Stimulated activated CD8-positive, alpha-beta memory T cell treated with anti-CD3 and anti-CD28 coated beads, Interleukin-4, amount 100 ng/mL, for 4 hours (primary cell): Measurements from ENCODE around the gene CDK6.
A peak's percentile ranks its signal among the peaks of the same experiment; 100 is the strongest.
"Not testable (repeated sequence)": the region's sequence is repeated elsewhere in the genome, so short reads cannot be mapped to it uniquely, and the experiment has no call there.

Experiments used
- DNase-seq, 2 donors: peaks; one replicate each; pipeline ENCODE4 v3.0.0-alpha.2; 2020; ENCODE audit warnings: low read depth in 2 of 2, low spot score in 1 of 2

Gene CDK6

DNA sequence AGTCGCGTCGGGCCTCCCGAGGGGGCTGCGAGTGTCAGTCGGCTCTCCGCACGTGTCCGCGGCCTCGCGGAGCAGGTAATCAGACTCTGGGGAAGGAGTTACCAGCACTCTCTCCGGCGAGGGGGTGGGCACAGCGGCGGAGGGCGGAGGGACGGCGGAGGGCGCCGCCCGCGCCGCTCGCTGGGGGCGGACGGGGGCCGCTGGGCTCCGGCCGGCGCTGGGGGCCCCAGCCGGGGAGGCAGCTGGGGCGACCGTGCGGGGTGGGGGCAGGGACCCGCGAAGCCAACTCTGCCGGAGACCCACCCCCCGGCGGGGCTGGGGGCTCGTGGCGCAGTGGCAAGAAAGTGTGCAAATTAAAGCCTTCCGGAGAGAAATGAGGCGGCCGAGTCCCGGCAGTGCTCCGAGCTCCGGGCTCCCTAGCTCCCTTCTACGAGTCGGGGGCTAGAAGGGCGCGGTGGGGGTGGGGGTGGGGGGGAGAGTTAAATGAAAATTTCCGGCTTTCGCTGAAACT is at the start of gene CDK6:
CDK6 (minus strand) TSS at position 85 of the 511 bp plus-strand sequence. CDS start 3,250 bp downstream, outside the sequence.
- DNase-seq: peak; percentile 43 to 44

DNA sequence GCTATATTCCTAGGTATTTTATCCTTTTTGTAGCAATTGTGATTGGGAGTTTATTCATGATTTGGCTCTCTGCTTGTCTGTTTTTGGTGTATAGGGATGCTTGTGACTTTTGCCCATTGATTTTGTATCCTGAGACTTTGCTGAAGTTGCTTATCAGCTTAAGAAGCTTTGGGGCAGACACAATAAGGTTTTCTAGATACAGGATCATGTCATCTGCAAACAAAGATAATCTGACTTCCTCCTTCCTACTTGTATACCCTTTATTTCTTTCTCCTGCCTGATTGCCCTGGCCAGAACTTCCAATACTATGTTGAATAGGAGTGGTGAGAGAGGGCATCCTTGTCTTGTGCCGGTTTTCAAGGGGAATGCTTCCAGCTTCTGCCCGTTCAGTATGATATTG is 49.7 kb upstream of the CDK6 start:
- not testable (repeated sequence) for DNase-seq

DNA sequence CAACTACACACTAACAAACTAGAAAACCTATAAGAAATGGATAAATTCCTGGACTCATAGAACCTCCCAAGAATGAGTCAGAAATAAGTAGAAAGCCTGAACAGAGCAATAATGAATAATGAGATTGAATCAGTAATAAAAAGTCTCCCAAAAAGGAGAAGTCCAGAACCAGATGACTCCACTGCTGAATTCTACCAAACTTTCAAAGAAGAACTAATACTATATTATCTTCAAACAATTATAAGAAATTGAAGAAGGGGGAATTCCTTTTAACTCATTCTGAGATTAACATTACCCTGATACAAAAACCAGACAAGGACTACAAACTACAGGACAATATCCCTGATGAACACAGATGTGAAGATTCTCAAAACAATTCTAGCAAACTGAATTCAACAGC is 47.8 kb upstream of the CDK6 start:
- DNase-seq: no peak

DNA sequence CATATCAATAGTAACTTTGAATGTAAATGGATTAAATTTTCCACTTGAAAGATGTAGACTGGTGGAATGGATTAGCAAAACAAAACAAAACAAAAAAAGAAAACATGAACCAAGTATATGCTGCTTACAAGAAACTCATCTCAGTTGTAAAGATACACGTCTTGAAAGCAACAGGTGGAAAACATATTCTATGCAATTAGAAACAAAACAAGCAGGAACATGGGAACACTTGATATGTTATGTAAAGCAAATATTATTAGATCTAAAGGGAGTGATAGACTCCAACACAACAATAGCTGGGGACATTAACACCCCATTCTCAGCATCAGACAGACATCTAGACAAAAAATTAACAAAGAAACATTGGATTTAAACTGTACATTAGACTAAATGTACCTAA is 46.4 kb upstream of the CDK6 start:
- DNase-seq: no peak

DNA sequence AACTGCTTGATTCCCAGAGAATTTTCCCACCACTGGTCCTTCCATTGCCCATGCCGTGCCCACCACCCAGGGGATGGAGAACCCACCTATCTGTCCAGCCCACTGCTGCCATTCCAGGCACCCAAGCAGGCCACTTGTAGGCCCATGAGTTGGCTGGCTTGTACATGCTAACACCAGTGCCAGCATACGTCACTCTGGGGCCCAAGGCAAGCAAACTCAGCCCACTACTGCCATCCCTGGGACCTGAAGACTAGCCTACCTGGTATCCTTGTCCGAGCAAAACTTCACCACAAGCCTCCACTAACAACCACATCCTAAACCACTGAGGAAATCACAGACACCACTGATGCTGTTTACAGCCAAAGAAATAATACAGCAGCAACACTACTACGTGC is 44.7 kb upstream of the CDK6 start:
- no peak for DNase-seq

DNA sequence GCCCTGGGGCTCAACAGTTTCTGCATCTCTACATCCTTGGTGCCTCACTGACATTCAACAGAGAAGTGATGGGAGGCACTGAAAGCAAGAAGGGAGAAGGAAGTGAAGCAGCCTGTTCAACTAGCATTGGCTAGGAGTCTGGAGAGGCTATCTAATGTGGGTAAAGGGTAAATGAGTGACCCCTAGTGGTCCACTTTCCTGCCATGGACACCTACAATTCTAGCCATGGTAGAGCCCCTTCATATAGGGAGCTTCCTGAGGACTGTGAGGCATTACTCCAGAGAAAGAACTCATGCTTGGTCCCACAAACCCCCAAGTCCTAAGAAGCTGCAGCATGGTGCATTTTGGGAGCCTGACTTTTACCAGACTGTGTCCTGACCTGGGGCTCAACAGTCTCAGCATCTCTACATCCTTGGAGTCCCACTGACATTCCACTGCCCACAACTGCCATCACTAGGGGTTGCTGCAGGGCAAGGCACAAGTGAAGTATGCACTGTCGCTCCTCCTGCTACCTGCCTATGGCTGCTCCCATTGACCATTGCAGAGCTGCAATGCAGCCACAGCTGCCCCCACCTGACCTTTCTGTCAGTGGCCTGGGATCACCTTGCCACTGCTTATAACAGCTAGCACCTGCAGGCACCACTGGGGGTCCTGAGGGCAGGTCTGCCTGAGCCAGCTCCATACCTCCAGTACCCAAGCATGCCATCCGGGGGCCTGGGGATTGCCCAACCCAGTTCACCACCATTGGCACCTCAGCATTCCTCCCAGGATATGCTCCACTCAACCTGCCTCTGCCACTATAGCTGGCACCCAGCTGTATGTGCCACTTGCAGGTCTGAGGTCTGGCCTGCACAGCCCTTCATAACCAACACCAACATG is 44.1 kb upstream of the CDK6 start:
- no peak for DNase-seq

DNA sequence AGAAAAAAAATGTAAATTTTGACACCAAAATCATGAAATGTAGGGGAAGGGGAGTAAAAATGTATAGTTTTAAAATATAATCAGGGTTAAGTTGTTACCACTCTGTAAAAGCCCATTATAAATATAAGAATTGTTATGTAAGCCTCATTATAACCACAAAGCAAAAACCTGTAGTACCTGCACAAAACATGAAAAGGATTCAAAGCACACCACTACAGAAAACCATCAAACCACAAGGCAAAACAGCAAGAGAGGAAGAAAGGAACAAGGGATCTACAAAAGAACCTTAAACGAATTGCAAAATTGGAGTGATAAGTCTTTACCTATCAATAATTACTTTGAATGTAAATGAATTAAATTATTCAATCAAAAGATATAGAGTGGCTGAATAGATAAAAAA is 41.0 kb upstream of the CDK6 start:
- DNase-seq: no peak

DNA sequence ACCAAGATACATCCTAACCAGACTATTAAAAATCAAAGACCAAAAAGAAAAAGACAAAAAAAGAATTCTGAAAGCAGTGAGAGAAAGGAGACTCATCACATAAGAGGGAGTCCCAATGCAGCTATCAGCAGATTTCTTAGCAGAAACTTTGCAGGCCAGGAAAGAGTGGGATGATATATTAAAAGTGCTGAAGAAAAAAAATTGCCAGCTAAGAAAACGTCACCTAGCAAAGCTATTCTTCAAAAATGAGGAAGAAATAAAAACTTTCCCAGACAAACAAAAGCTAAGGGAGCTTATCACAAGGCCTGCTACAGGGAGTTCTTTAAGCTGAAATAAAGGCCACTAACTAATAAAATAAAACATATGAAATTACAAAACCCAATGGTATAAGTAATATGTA is 40.5 kb upstream of the CDK6 start:
- DNase-seq: no peak

DNA sequence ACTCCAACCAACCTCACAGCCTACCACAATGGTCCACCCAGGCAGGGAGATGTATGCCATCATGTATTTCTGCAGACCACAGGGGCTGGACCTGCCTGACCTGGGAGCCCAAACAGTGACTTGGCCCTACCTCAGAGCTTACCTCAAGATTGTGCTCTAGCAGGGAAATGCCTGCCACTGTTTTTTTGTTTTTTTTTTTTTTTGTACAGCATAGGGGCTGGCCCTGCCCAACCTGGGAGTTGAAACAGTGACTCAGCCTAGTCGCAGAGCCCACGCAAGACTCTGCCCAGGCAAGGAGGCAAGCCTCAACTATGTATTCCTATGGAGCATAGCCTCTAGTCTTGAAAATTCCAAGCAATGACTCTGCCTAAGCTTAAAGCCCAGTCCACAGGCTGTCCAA is 39.3 kb upstream of the CDK6 start:
- no peak for DNase-seq

DNA sequence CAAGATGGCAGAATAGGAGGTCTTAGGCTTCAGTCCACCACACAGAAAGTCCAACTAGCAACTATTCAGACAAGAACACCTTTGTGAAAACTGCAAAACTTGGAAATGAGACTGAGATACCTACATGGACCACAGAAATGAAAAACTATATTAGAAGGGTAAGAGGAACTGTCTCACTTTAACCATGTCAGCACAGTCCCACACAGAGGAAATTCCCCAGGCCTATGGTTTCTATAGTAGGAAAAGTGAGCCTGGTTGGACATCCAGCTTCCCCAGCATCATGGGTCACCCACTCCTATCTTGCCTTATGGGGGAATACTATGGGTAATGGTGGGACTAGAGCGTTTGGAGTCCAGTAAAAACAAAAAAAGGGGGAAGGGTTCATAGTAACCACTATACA is 38.8 kb upstream of the CDK6 start:
- no peak for DNase-seq

DNA sequence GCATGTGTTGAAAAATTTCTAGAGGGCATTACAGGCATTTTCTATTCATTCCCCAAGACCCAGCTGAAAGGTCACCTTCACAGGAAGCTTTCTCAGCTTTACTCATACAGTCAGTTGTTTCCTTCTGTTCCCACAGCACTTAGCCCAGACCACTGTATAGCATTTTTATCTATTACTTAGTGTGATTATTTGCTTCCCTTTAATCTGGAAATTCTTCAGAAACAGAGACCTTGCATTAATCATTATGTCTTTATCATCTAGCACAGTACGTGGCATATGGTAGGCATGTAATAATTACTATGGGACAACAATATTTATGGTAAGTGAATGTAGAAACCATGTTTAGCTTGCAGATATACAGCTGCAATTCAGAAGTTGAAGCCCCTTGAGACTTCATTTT is 38.2 kb upstream of the CDK6 start:
- DNase-seq: no peak

DNA sequence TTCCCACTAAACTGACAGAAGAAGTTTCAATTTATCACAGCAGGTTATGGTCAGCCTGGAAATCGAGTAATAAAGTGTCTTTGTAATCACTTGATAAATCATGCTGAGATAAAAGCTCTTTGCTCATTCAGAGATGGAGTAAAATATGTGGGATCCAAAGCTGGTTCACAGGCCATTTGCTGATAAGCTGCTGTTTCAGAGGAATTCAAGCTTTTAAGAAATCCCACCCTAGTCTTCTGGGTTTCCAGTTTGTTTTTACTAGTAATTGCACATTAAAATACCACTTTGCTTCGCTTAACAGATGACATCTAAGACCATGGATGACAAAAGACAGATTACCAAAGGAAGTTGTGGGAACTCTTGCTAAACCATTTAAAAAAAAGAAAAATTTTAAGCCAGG is 37.4 kb upstream of the CDK6 start:
- no peak for DNase-seq

DNA sequence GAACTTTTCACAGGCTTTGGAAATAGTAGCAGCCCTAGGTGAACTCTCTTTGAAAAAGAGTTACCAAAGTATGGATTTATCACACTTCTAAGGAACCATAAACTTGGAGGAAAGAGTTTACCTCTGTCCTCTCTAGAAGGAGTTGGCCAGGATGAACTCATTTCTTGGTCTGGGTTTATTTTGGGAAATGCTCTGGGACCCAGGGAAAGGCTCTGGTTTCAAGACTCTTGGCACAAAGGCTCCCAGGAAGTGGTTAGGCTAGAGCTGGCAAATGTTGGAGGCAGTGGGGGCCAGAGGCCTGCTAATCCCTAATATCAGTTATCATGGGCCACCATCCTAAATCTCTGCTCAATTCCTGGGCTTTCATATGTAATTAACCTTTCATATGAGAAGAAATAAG is 36.3 kb upstream of the CDK6 start:
- no peak for DNase-seq

DNA sequence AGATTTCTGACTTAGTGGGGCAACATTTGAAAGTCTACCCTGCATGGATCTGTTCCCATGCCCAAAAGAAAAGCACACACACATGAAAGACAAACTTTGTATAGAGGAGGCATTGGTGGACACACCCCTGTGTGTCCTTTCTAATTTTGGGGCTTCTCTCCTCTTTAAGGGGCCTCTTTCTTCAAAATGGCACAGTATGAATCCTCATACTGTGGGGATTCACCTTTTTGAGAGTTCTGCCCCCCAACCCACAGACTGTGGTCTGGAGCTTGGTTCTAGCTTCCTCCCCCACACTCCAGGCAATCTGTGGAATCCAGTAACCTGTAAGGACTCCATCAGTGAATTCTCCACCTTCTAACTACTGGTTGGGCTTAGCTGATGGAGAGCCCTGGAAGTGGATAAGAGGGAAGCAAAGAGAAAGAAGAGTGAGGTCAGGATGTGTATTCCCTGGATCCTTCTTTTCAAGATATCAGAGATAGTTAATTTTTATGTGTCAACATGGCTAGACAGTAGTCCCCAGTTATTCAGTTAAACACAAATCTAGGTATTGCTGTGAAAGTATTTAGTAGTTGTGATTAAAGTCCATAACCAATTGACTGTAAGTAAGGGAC is 32.4 kb upstream of the CDK6 start:
- DNase-seq: no peak

DNA sequence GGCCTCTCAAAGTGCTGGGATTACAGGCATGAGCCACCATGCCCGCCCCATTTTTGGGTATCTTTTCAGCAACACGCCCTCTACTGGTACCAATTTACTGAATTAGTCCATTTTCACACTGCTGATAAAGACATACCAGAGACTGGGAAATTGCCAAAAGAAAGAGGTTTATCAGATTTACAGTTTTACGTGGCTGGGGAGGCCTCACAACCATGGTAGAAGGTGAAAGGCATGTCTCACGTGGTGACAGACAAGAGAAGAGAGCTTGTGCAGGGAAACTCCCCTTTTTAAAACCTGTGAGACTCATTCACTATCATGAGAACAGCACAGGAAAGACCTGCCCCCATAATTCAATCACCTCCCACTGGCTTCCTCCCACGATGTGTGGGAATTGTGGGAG is 27.8 kb upstream of the CDK6 start:
- DNase-seq: not testable (repeated sequence)

DNA sequence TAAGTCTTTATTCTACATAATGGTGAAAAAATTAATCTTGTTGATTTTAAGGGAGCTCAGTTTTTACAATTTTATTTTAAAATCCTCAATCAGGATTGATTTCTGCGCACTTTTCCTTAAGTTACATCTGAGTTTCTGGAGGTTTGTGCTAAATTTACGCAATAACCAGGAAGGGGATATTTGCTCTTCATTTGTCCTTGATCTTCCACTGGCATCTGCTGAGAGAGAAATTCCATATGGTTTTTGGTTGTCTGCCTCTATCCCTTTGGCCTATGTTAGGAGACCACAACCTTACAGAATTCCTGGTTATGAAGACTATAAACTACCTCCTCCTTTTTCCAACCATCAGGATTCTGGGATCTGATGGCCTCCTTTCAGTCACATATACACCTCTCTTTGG is 20.1 kb upstream of the CDK6 start:
- no peak for DNase-seq

DNA sequence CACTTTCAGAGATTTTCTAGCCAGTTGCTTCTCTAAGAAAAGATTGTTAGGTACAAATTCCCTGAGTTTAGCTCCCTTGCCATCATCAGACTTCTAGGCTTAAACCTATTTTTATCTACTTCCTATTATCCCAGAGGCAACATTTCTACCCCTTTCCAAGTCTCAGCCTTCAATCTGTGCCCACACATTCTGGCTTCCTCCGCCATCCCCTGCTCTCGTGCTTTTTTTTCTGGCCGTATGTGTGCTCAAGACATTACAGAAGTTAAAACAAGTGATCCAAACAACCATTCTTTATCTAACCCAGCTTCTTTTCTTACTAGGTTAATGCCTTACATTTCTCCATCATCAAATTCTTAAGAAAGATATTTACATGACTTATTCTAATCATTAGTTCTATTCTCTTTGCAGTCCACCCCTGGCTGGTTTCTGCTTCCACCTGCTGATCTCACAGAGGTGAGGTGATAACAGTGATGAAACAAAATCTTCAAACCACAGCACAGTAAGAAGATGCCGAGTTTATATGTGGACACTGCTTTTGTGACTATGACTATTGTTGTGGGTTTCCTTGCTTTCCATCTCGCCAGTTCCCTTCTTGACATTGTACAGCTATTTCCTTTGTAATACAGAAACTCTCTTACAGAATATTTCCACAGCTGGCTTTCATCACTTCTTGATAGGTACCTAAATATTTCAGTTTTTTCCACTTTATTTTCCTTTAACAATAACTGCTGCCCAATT is 18.3 kb upstream of the CDK6 start:
- no peak for DNase-seq

DNA sequence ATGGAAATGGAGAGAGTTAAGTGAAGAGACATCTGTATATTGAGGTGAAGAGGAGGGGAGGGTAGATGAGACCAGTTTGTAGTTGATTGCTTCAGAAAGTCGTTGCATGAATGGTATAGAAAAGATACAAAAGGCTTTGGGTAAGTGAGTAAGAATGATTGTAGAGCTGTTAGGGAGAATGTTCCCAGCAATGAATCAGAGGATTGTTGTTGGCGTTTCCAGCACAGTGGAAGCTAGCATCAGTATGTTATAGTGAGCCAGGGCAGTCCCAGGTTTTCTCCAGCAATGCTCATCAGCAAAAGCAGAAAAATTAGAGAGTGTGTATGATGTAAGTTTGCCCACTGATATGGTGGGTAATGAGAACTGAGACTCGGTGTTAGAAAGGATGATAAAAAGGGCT is 15.4 kb upstream of the CDK6 start:
- DNase-seq: no peak

DNA sequence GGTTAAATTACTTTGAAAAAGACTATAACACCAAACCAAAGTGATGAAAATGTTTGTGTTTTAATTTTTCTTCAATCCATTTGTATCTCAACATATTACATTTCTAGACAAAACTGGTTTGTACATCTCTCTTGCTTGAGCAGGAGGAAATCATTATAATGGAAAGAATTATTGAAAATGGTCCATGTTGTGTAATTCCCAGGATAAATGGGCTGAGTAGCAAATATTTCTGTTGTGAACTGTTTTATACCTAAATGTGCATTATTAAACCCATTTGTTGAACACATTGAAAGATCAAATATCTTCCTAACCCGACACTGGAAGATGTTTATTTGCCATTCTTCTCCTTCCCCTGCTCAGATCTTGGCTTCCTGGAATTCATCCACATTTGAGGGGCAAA is 14.1 kb upstream of the CDK6 start:
- no peak for DNase-seq

DNA sequence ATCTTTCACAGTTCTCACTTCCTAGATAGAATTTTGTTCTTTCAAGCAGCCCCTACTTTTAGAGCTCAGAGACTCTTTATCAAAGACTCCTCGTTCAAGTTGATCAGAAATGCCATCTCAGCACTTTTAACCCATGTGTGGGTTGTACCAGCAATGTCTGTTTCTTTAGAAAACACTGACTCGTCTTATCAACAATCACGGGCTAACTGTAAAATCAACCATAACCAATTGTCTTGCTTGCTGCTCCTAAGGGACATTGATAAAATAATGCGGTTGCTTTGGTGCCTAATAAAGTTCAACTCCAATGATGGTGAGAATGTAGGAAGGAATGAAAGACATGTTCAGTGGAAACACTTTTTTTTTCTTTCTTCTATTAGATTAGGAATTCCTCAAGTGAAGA is 12.9 kb upstream of the CDK6 start:
- no peak for DNase-seq

DNA sequence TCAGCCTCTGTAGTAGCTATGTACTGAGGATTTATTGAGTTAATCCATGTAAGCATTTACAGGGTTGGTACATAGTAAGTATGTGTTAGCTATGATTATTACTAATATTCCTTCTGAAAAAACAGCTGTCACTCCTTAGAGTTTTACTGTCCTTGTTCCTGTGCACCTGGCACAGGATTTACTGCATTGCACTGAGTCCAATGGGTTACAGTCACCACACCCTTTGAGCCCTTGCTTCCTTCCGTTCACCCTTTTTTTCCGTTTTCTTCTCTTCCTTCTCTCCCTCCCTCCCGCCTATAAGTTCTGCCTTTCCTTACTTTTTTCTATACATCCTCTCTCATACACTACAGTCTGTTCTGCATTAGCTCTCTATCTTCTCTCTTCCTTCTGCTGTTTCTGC is 12.5 kb upstream of the CDK6 start:
- no peak for DNase-seq

DNA sequence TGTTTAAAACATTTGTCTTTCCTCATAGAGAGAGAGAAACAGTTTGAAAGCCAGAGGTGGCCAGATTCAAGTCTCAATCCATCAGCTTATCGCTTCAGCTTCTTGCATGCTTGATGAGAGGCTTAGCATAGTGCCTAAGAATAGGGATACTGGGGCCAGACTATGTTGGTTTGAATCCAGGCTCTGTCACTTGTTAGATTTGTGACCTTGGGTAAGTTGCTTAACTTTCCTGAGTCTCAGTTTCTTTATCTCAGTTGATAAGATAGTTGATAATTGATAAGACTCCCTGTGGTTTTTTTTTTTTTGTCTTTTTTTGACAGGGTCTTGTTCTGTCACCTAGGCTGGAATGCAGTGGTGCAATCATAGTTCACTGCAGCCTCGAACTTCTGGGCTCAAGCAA is 12.1 kb upstream of the CDK6 start:
- no peak for DNase-seq
